HepG2 (cell line): ENCODE results near the gene PXDC1. TPM values are rescaled to one million over a fixed set of nuclear protein-coding genes. Genes with fewer than 3 reads are reported as not detected.

ENCODE experiments used
- ATAC-seq: fragments of 200-7000 bp; cut with Tn5 transposase; 3 replicates; pipeline ENCODE4 v1.9.1; 2020; ENCODE audit warnings: mild to moderate bottlenecking, moderate library complexity
- BruUV-seq: library from RNA; stranded (reverse); fragments of 400-500 nt; replicated peaks from 2 replicates; lab custom pipeline; 2021; lab: Mats Ljungman, UMichigan
- CTCF ChIA-PET: fragments of 300-600 bp; formaldehyde crosslinking; extraction: SDS; loops from one replicate; lab custom pipeline; 2021; ENCODE audit warnings: low total read pairs, inconsistent platforms, low intra/inter-chr PET ratio; lab: Yijun Ruan, JAX
- POLR2A ChIA-PET: fragments of 350-600 bp; sonication (Branson Sonifier 250); formaldehyde crosslinking; loops from one replicate; lab custom pipeline; 2020; ENCODE audit warnings: antibody characterized with exemption, inconsistent platforms; lab: Yijun Ruan, JAX
- DNase-seq: peaks from one replicate; pipeline ENCODE4 v3.0.0-alpha.2; 2015; ENCODE audit warnings: low spot score
- FAIRE-seq: peaks from 3 replicates; lab custom pipeline; 2011; peaks lifted over from hg19 to GRCh38; lab: Jason Lieb, UNC
- H2AFZ ChIP-seq: one replicate; pipeline ENCODE4 v1.6.1; 2011; ENCODE audit warnings: low read length, inconsistent platforms
- H3K27ac ChIP-seq: fragments of 300-600 bp; 3 replicates; pipeline ENCODE4 v1.8.0; 2011; ENCODE audit warnings: mixed run types, mild to moderate bottlenecking, mixed read lengths, low read length, inconsistent platforms; ENCODE audit not compliant: insufficient read depth; ENCODE audit errors: extremely low read length
- H3K27me3 ChIP-seq, 2 experiments: fragments of 200-600 bp in 1 of 2; 2 replicates in 1 of 2; 3 replicates in 1 of 2; pipeline versions ENCODE4 v1.6.0 to v1.8.0; 2011; ENCODE audit warnings: low read length in 2 of 2, mild to moderate bottlenecking in 2 of 2, moderate library complexity in 2 of 2, inconsistent platforms in 1 of 2; ENCODE audit not compliant: insufficient read depth in 2 of 2, control insufficient read depth in 1 of 2
- H3K36me3 ChIP-seq, 2 experiments: fragments of 200-600 bp in 1 of 2; replicated peaks in 1 of 2; 2 replicates in 1 of 2; 3 replicates in 1 of 2; pipeline versions ENCODE4 v1.5.1 to v1.8.0; 2011; ENCODE audit warnings: low read length in 2 of 2, inconsistent platforms in 1 of 2; ENCODE audit not compliant: insufficient read depth in 2 of 2, control insufficient read depth in 1 of 2
- H3K4me1 ChIP-seq: 2 replicates; pipeline ENCODE4 v1.5.1; 2012; ENCODE audit warnings: low read length, inconsistent platforms; ENCODE audit not compliant: insufficient read depth
- H3K4me2 ChIP-seq: 2 replicates; pipeline ENCODE4 v1.6.0; 2011; ENCODE audit warnings: low read depth, low read length, inconsistent platforms
- H3K4me3 ChIP-seq, 3 experiments: fragments of 200-600 bp in 1 of 3; sonication (generic), shearing (Covaris generic) in 1 of 3; replicated peaks in 1 of 3; 2 replicates each; pipeline ENCODE4 v1.5.1; 2011 to 2016; ENCODE audit warnings: low read length in 3 of 3, inconsistent platforms in 2 of 3, low read depth in 2 of 3, mild to moderate bottlenecking in 2 of 3, control low read depth in 1 of 3, mixed read lengths in 1 of 3; ENCODE audit not compliant: insufficient read depth in 1 of 3
- H3K79me2 ChIP-seq: one replicate; pipeline ENCODE4 v1.6.1; 2011; ENCODE audit warnings: low read length, inconsistent platforms; ENCODE audit not compliant: insufficient read depth
- H3K9ac ChIP-seq: 2 replicates; pipeline ENCODE4 v1.6.0; 2011; ENCODE audit warnings: mild to moderate bottlenecking, low read depth, low read length, inconsistent platforms; ENCODE audit not compliant: insufficient read depth
- H3K9me3 ChIP-seq: 2 replicates; pipeline ENCODE4 v1.5.1; 2012; ENCODE audit warnings: mild to moderate bottlenecking, low read length
- H4K20me1 ChIP-seq: 2 replicates; pipeline ENCODE4 v1.6.0; 2011; ENCODE audit warnings: inconsistent platforms, mild to moderate bottlenecking, low read length, moderate library complexity; ENCODE audit not compliant: insufficient read depth
- GABPA ChIP-seq, 2 experiments: IDR thresholded peaks; 2 replicates each; pipeline ENCODE4 v1.6.1; 2011 to 2016; ENCODE audit warnings: low read depth in 2 of 2, low read length in 1 of 2, missing biosample characterization in 1 of 2, missing genetic modification characterization in 1 of 2
- NFE2L1 ChIP-seq: sonication (generic); formaldehyde crosslinking; IDR thresholded peaks from 2 replicates; pipeline ENCODE4 v1.4.0; 2020; ENCODE audit warnings: missing genetic modification reagents, mild to moderate bottlenecking, borderline replicate concordance
- NONO ChIP-seq, 2 experiments: fragments of 450-650 bp in 1 of 2; sonication (generic) in 1 of 2; formaldehyde crosslinking in 1 of 2; IDR thresholded peaks in 1 of 2; conservative IDR thresholded peaks in 1 of 2; 2 replicates each; pipeline versions ENCODE4 v1.6.1 to v1.8.0; 2017 to 2022; ENCODE audit warnings: mild to moderate bottlenecking in 1 of 2, missing genetic modification reagents in 1 of 2, moderate library complexity in 1 of 2
- PHB2 ChIP-seq: fragments of 450-650 bp; IDR thresholded peaks from 2 replicates; pipeline ENCODE4 v1.6.1; 2018; ENCODE audit not compliant: partially characterized antibody
- SIN3A ChIP-seq: IDR thresholded peaks from 2 replicates; pipeline ENCODE4 v1.6.1; 2011; ENCODE audit warnings: low read depth, mild to moderate bottlenecking, control low read depth, low read length, borderline replicate concordance
- TP53 ChIP-seq: sonication (generic); formaldehyde crosslinking; conservative IDR thresholded peaks from 2 replicates; pipeline ENCODE4 v1.4.0; 2020; ENCODE audit warnings: missing genetic modification reagents
- ZNF891 ChIP-seq: sonication (generic); formaldehyde crosslinking; IDR thresholded peaks from 2 replicates; pipeline ENCODE4 v1.5.0; 2020; ENCODE audit warnings: mild to moderate bottlenecking, missing genetic modification reagents
- WGBS: methylation state at CpG from one replicate; pipeline ENCODE4 v1.1.6; 2017; ENCODE audit warnings: low lambda C conversion rate; 5-methylcytosine and 5-hydroxymethylcytosine counted together
- in situ Hi-C: cut with HindIII; loops from 2 replicates; pipeline ENCODE4 v1.10.0; 2017; ENCODE audit warnings: low pct_unique_long_range_greater_than_20kb; ENCODE audit not compliant: extremely low pct_ligation_motif_present
- intact Hi-C: fragments of 100-400 bp; cut with micrococcal nuclease; formaldehyde crosslinking; loops from one replicate; pipeline ENCODE4 v1.10.0; 2022; ENCODE audit not compliant: unreplicated experiment
- polyA plus RNA-seq, 8 experiments: library from polyadenylated mRNA; depleted of rRNA in 3 of 8; stranded (reverse) in 7 of 8; unstranded in 1 of 8; fragments of >200 nt; fragmentation: Illumina TruSeq in 4 of 8; extraction: Trizol in 4 of 8; gene quantifications; 2 replicates each; pipeline versions ENCODE4 v1.2.1 to v1.2.3, GENCODE V29; 2011 to 2016; ENCODE audit warnings: low read depth in 4 of 8, missing spikeins in 1 of 8, mixed read lengths in 1 of 8; ENCODE audit not compliant: insufficient read depth in 1 of 8
- total RNA-seq, 5 experiments: library from RNA; depleted of rRNA; stranded (reverse); fragments of >200 nt; fragmentation: Illumina TruSeq; extraction: Trizol; gene quantifications; 2 replicates each; pipeline ENCODE4 v1.2.3, GENCODE V29; 2016; ENCODE audit warnings: low read depth in 1 of 5
- TF ChIP-seq, protein P1 (sequence below): conservative IDR thresholded peaks from 2 replicates; pipeline ENCODE4 v1.6.1; 2018; ENCODE audit warnings: missing genetic modification reagents
- TF ChIP-seq, protein P2 (sequence below): sonication (generic); formaldehyde crosslinking; IDR thresholded peaks from 2 replicates; pipeline ENCODE4 v1.8.0; 2022; ENCODE audit warnings: missing genetic modification reagents, mild to moderate bottlenecking, borderline replicate concordance

Gene PXDC1
- total and polyA plus RNA-seq, 2 of the 13 experiments (the other 11 are each of a cell fraction or from before 2014, with no cell fraction given): 32.4 to 34.7 TPM

DNA sequence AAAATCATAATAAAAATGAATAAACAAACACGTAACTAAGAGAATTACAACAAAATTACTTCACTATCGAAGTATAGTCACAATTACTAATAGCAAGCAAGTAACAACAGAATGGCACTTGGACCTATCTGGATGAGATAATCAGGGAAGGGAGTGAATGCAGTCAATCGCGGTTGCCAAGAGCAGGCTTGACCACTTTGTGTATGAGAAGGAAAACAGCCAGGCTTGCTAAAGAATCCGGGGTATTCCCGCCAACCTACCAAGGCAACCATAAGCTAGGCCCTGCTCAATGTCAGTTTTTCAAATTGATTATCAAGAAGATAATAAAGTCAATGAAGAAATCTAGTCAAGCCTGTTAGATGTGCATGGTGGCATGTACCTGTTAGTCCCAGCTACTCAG lies 39.7 kb downstream of the PXDC1 start (continued):
- no peak for TF ChIP-seq NFE2L1
- TF ChIP-seq, protein P1, sequence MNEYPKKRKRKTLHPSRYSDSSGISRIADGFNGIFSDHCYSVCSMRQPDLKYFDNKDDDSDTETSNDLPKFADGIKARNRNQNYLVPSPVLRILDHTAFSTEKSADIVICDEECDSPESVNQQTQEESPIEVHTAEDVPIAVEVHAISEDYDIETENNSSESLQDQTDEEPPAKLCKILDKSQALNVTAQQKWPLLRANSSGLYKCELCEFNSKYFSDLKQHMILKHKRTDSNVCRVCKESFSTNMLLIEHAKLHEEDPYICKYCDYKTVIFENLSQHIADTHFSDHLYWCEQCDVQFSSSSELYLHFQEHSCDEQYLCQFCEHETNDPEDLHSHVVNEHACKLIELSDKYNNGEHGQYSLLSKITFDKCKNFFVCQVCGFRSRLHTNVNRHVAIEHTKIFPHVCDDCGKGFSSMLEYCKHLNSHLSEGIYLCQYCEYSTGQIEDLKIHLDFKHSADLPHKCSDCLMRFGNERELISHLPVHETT (CRISPR knock-in tag): no peak
- no peak for TF ChIP-seq NONO (IDR thresholded peaks at IDR 0.05)
- no peak for TF ChIP-seq NONO (CRISPR knock-in tag; conservative IDR thresholded peaks at IDR 0.05)
- TF ChIP-seq, protein P2, sequence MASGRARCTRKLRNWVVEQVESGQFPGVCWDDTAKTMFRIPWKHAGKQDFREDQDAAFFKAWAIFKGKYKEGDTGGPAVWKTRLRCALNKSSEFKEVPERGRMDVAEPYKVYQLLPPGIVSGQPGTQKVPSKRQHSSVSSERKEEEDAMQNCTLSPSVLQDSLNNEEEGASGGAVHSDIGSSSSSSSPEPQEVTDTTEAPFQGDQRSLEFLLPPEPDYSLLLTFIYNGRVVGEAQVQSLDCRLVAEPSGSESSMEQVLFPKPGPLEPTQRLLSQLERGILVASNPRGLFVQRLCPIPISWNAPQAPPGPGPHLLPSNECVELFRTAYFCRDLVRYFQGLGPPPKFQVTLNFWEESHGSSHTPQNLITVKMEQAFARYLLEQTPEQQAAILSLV (CRISPR knock-in tag): no peak

- POLR2A ChIA-PET: no interaction called here
- H3K4me3 ChIP-seq: no peak overlapping the region
These were observed 41.1 kb downstream of the PXDC1 start for GRCh38 chr6:3710403-3710802.

More at GRCh38 chr6:3710403-3710802, 41.1 kb downstream of the PXDC1 start:
- 63% methylated on average over 5 of the region's 7 CpGs for WGBS
- Histone ChIP-seq H3K9ac (no peak overlapping the region), H3K9me3 (peaks cover 9% of the 10 kb centered on the region; the same call in 1 of the 2 replicates), H3K4me2 (no peak overlapping the region), H3K27me3 (no peaks in the 10 kb centered on the region), H3K79me2 (no peaks in the 10 kb centered on the region), H3K27ac (no peak overlapping the region), H2AFZ (no peak overlapping the region), H3K36me3 (no peaks in the 10 kb centered on the region), H4K20me1 (no peaks in the 10 kb centered on the region), H3K4me1 (peaks cover 16% of the 10 kb centered on the region; the same call in 1 of the 2 replicates)
- intact Hi-C loops (no loop called here), in situ Hi-C loops (no loop called here)
- CTCF ChIA-PET: no interaction called here
- TF ChIP-seq GABPA (IDR thresholded peaks at IDR 0.05; ENCODE audit: low read depth, low read length): 0 out of 2 replicates have a peak, but pooled peaks have one; percentile 3
- no peak for TF ChIP-seq GABPA (CRISPR knock-in tag; IDR thresholded peaks at IDR 0.05; ENCODE audit: low read depth)
- TF ChIP-seq ZNF891 (CRISPR knock-in tag): no peak
- no peak for TF ChIP-seq TP53 (CRISPR knock-in tag)
- no peak for TF ChIP-seq SIN3A
- TF ChIP-seq PHB2: no peak
- ATAC-seq: no peak
- FAIRE-seq: no peak
- BruUV-seq: no TSS peak
- DNase-seq: no peak
